IMR-90 (cell line): Measurements from ENCODE around the gene ZNF559. TPM values are rescaled to one million over a fixed set of nuclear protein-coding genes. Genes with fewer than 3 reads are reported as not detected.

Experiments used
- ATAC-seq: fragments of 200-7000 bp; cut with Tn5 transposase; 2 replicates; pipeline ENCODE4 v1.9.1; 2020; ENCODE audit warnings: low read depth, mild to moderate bottlenecking, moderate library complexity
- BruUV-seq: library from RNA; stranded (reverse); fragments of 400-500 nt; replicated peaks from 2 replicates; lab custom pipeline; 2021; lab: Mats Ljungman, UMichigan
- CTCF ChIA-PET: fragments of 300-600 bp; formaldehyde crosslinking; extraction: SDS; loops from one replicate; lab custom pipeline; 2021; ENCODE audit warnings: antibody characterized with exemption; lab: Yijun Ruan, JAX
- POLR2A ChIA-PET: fragments of 300-600 bp; sonication (Branson Sonifier 250); formaldehyde crosslinking; loops from one replicate; lab custom pipeline; 2022; ENCODE audit warnings: antibody characterized with exemption; ENCODE audit not compliant: unreplicated experiment; lab: Charles Lee
- DNase-seq: peaks from one replicate; pipeline ENCODE4 v3.0.0; 2013
- H2AFZ ChIP-seq: replicated peaks from 2 replicates; pipeline ENCODE3; 2013; ENCODE audit warnings: low read length, mild to moderate bottlenecking; ENCODE audit not compliant: poor library complexity
- H2AK5ac ChIP-seq: 2 replicates; pipeline ENCODE4 v1.6.1; 2013; ENCODE audit warnings: low read depth, low read length, inconsistent platforms
- H2AK9ac ChIP-seq: replicated peaks from 2 replicates; pipeline ENCODE3; 2013; ENCODE audit warnings: mild to moderate bottlenecking, low read depth, low read length, moderate library complexity; ENCODE audit not compliant: poor library complexity
- H2BK120ac ChIP-seq: 2 replicates; pipeline ENCODE4 v1.6.1; 2013; ENCODE audit warnings: low read depth, low read length, inconsistent platforms
- H2BK15ac ChIP-seq: 3 replicates; pipeline ENCODE4 v1.6.1; 2013; ENCODE audit warnings: low read depth, low read length, inconsistent platforms
- H2BK20ac ChIP-seq: 2 replicates; pipeline ENCODE4 v1.6.1; 2013; ENCODE audit warnings: low read depth, mild to moderate bottlenecking, inconsistent platforms, low read length, moderate library complexity
- H2BK5ac ChIP-seq: 2 replicates; pipeline ENCODE4 v1.6.1; 2013; ENCODE audit warnings: mild to moderate bottlenecking, low read depth, low read length, inconsistent platforms; ENCODE audit not compliant: poor library complexity, severe bottlenecking
- H3K14ac ChIP-seq: replicated peaks from 2 replicates; pipeline ENCODE4 v1.6.1; 2013; ENCODE audit warnings: low read depth, low read length, inconsistent platforms
- H3K18ac ChIP-seq: 2 replicates; pipeline ENCODE4 v1.6.1; 2013; ENCODE audit warnings: low read depth, low read length, control low read depth
- H3K23ac ChIP-seq: 2 replicates; pipeline ENCODE4 v1.6.1; 2013; ENCODE audit warnings: low read depth, low read length, inconsistent platforms
- H3K27ac ChIP-seq: 2 replicates; pipeline ENCODE4 v1.5.1; 2013; ENCODE audit warnings: mild to moderate bottlenecking, control low read depth, low read length; ENCODE audit not compliant: insufficient read depth
- H3K27me3 ChIP-seq: 2 replicates; pipeline ENCODE4 v1.6.1; 2013; ENCODE audit warnings: low read length; ENCODE audit not compliant: control insufficient read depth, insufficient read depth
- H3K36me3 ChIP-seq: 2 replicates; pipeline ENCODE4 v1.6.1; 2013; ENCODE audit warnings: low read length, mixed read lengths; ENCODE audit not compliant: control insufficient read depth, insufficient read depth
- H3K4ac ChIP-seq: 2 replicates; pipeline ENCODE4 v1.6.1; 2013; ENCODE audit warnings: low read depth, low read length, inconsistent platforms
- H3K4me1 ChIP-seq: 2 replicates; pipeline ENCODE4 v1.6.1; 2013; ENCODE audit warnings: low read length, mixed read lengths; ENCODE audit not compliant: control insufficient read depth, insufficient read depth
- H3K4me2 ChIP-seq: 2 replicates; pipeline ENCODE4 v1.6.1; 2013; ENCODE audit warnings: low read depth, mild to moderate bottlenecking, control low read depth, low read length, moderate library complexity
- H3K4me3 ChIP-seq: 2 replicates; pipeline ENCODE4 v1.5.1; 2013; ENCODE audit warnings: low read depth, mild to moderate bottlenecking, control low read depth, low read length, moderate library complexity; ENCODE audit not compliant: insufficient read depth
- H3K56ac ChIP-seq: 2 replicates; pipeline ENCODE4 v1.6.1; 2013; ENCODE audit warnings: low read length, inconsistent platforms; ENCODE audit not compliant: insufficient read depth; ENCODE audit errors: extremely low read depth
- H3K79me1 ChIP-seq, 2 experiments: 2 replicates each; pipeline ENCODE4 v1.6.1; 2013; ENCODE audit warnings: low read length in 2 of 2, inconsistent platforms in 1 of 2, low read depth in 1 of 2
- H3K9ac ChIP-seq: 2 replicates; pipeline ENCODE4 v1.6.1; 2013; ENCODE audit warnings: low read depth, low read length, control low read depth
- H3K9me1 ChIP-seq: 2 replicates; pipeline ENCODE4 v1.6.1; 2013; ENCODE audit warnings: low read length, inconsistent platforms; ENCODE audit not compliant: insufficient read depth
- H3K9me3 ChIP-seq: 2 replicates; pipeline ENCODE4 v1.6.1; 2013; ENCODE audit warnings: low read length; ENCODE audit not compliant: control insufficient read depth, insufficient read depth
- H4K20me1 ChIP-seq: 2 replicates; pipeline ENCODE4 v1.6.1; 2013; ENCODE audit warnings: low read length, inconsistent platforms; ENCODE audit not compliant: insufficient read depth
- H4K5ac ChIP-seq: 2 replicates; pipeline ENCODE4 v1.6.1; 2013; ENCODE audit warnings: mild to moderate bottlenecking, low read depth, low read length, control low read depth
- H4K8ac ChIP-seq, 2 experiments: 2 replicates each; pipeline ENCODE4 v1.6.1; 2013; ENCODE audit warnings: low read depth in 2 of 2, low read length in 2 of 2, control low read depth in 1 of 2, inconsistent platforms in 1 of 2
- H4K91ac ChIP-seq: 2 replicates; pipeline ENCODE4 v1.6.1; 2013; ENCODE audit warnings: low read depth, low read length, inconsistent platforms; ENCODE audit not compliant: insufficient read depth
- BHLHE40 ChIP-seq: fragments of 150-350 bp; IDR thresholded peaks from 2 replicates; pipeline ENCODE4 v1.6.1; 2016; ENCODE audit warnings: mild to moderate bottlenecking, low read depth, low read length
- CEBPB ChIP-seq: IDR thresholded peaks from 2 replicates; pipeline ENCODE4 v1.6.1; 2012; ENCODE audit warnings: low read depth, low read length, improper control_type of control experiment
- CTCF ChIP-seq: conservative IDR thresholded peaks from 2 replicates; pipeline ENCODE4 v1.5.1; 2012; ENCODE audit warnings: mild to moderate bottlenecking, low read depth, low read length, improper control_type of control experiment
- MAFK ChIP-seq: IDR thresholded peaks from 2 replicates; pipeline ENCODE4 v1.6.1; 2012; ENCODE audit warnings: low read depth, low read length, improper control_type of control experiment
- MAZ ChIP-seq: IDR thresholded peaks from 2 replicates; pipeline ENCODE4 v1.6.1; 2012; ENCODE audit warnings: low read depth, mild to moderate bottlenecking, low read length, improper control_type of control experiment, moderate library complexity, borderline replicate concordance
- NFE2L2 ChIP-seq: fragments of 150-350 bp; IDR thresholded peaks from 2 replicates; pipeline ENCODE4 v1.6.1; 2016; ENCODE audit warnings: low read depth, mild to moderate bottlenecking, low read length
- RCOR1 ChIP-seq: IDR thresholded peaks from 2 replicates; pipeline ENCODE4 v1.6.1; 2012; ENCODE audit warnings: mild to moderate bottlenecking, low read length, improper control_type of control experiment; ENCODE audit not compliant: insufficient replicate concordance
- WGBS, 2 experiments: methylation state at CpG; one replicate each; pipeline versions ENCODE4 v1.1.5 to v1.1.7; 2013; ENCODE audit warnings: missing lambda C conversion rate in 2 of 2; ENCODE audit not compliant: insufficient read length in 1 of 2; ENCODE audit errors: extremely low coverage in 2 of 2; 5-methylcytosine and 5-hydroxymethylcytosine counted together
- dilution Hi-C: fragments of 300-500 bp; cut with HindIII; formaldehyde crosslinking; loops from one replicate; pipeline ENCODE4 v1.14.3; 2018; ENCODE audit warnings: low sequenced_read_pairs; ENCODE audit not compliant: unreplicated experiment
- in situ Hi-C: fragments of 300-500 bp; cut with MboI; formaldehyde crosslinking; loops from 3 replicates; pipeline ENCODE4 v1.14.3; 2019; ENCODE audit warnings: low sequenced_read_pairs, inconsistent platforms, mixed read lengths
- intact Hi-C: fragments of 100-400 bp; cut with micrococcal nuclease; formaldehyde crosslinking; loops from 2 replicates; pipeline ENCODE4 v1.10.0; 2022
- polyA plus RNA-seq, 3 experiments: library from polyadenylated mRNA; depleted of rRNA; stranded (reverse); fragments of >200 nt; gene quantifications; 2 replicates each; pipeline ENCODE4 v1.2.3, GENCODE V29; 2012; ENCODE audit warnings: low replicate concordance in 1 of 3
- total RNA-seq: library from RNA; depleted of rRNA; stranded (reverse); fragments of >200 nt; gene quantifications from 2 replicates; pipeline ENCODE4 v1.2.3, GENCODE V29; 2012
- TF ChIP-seq, protein P1 (sequence below): fragments of 150-350 bp; IDR thresholded peaks from 2 replicates; pipeline ENCODE4 v1.6.1; 2017; ENCODE audit warnings: mild to moderate bottlenecking, antibody characterized with exemption, low read length, low read depth

ZNF559 gene
- total and polyA plus RNA-seq, 2 of the 4 experiments (the other 2 are of a cell fraction) = 8.8 to 9.9 TPM

GRCh38 chr19:9342610-9343304 lies 18.8 kb downstream of the ZNF559 start:
- Histone ChIP-seq H3K4me1 (no peaks in the 10 kb centered on the region), H2BK20ac (no peak overlapping the region), H2BK15ac (no peak overlapping the region), H4K5ac (no peak overlapping the region), H3K18ac (no peak overlapping the region), H2AK5ac (no peak overlapping the region), H2BK120ac (no peak overlapping the region), H3K4me2 (no peak overlapping the region), H3K79me1 (no peaks in the 10 kb centered on the region), H2AK9ac (no peak overlapping the region), H3K4ac (no peak overlapping the region), H4K20me1 (no peaks in the 10 kb centered on the region), H3K27me3 (no peaks in the 10 kb centered on the region), H3K14ac (no peak overlapping the region), H3K23ac (no peak overlapping the region), H3K9me1 (no peaks in the 10 kb centered on the region), H3K56ac (no peak overlapping the region), H3K4me3 (no peak overlapping the region), H3K9me3 (peaks cover 70% of the 10 kb centered on the region), H4K8ac (no peak overlapping the region), H2BK5ac (no peak overlapping the region), H3K9ac (no peak overlapping the region), H3K27ac (no peak overlapping the region), H2AFZ (no peak overlapping the region), H3K36me3 (peaks cover 19% of the 10 kb centered on the region), H4K91ac (no peak overlapping the region)
- TSS peak; percentile 36 for BruUV-seq
- WGBS, 2 experiments = no CpG with 5 or more reads among the region's 6 CpGs
- dilution Hi-C loops (no loop called here), in situ Hi-C loops (no loop called here), intact Hi-C loops (no loop called here)
- ATAC-seq = no peak
- no peak for DNase-seq
- ChIA-PET POLR2A (no interaction called here), CTCF (no interaction called here)
- TF ChIP-seq BHLHE40 = no peak
- TF ChIP-seq, protein P1, sequence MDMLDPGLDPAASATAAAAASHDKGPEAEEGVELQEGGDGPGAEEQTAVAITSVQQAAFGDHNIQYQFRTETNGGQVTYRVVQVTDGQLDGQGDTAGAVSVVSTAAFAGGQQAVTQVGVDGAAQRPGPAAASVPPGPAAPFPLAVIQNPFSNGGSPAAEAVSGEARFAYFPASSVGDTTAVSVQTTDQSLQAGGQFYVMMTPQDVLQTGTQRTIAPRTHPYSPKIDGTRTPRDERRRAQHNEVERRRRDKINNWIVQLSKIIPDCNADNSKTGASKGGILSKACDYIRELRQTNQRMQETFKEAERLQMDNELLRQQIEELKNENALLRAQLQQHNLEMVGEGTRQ = no peak
- no peak for TF ChIP-seq CEBPB
- no peak for TF ChIP-seq CTCF
- TF ChIP-seq MAZ = no peak
- TF ChIP-seq RCOR1 = no peak
- no peak for TF ChIP-seq MAFK
- TF ChIP-seq NFE2L2 = no peak
